CD4-positive, alpha-beta T cell treated with Interleukin-4 for 4 hours (primary cell): ENCODE measurements around the gene BRD2.
A peak's percentile ranks its signal among the peaks of the same experiment; 100 is the strongest.

ENCODE experiments used
- DNase-seq: peaks from one replicate; pipeline ENCODE4 v3.0.0-alpha.2; 2020

Gene BRD2

DNA sequence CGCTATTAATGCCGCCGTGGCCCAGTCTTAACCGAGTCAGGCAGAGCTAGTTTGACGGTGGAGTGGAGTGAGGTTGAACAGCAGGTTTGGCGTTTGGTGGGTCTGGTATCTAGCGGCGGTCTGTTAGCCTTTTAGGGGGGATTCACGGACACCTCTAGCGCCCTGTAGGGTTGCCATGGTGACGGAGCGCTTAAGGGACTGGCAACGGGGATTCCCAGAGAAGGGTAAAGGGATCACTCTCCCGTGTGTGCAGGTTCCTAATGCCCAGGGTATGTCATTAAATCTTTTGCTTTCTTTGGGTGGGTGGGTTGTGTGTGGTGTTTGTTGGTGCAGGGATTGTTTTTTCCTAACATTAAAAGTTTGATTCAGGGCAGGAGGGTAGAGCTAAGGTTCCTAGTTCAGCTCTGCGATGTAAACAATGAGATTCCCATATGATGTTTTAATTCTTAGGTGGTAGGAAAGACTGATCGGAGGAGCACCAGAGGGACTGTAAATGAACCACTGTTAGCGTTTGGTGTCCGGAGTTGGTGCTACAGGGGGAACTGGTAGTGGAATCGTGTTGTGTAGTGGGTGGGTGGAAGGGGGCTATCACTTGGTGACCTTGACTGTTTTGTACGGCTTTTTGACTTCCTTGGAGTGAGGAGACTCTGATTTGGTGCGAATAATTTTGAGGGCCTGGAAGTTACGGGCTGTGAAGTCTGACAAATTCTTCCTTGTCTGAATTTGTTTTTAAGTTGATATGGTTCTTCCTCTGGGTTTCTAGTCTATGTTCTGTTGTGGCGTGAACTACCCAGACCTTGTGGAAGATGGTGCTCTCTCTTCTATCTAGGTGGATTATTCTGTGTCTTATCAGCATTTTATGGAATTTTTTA lies 5.0 kb downstream of the BRD2 start:
- peak; percentile 72 for DNase-seq

DNA sequence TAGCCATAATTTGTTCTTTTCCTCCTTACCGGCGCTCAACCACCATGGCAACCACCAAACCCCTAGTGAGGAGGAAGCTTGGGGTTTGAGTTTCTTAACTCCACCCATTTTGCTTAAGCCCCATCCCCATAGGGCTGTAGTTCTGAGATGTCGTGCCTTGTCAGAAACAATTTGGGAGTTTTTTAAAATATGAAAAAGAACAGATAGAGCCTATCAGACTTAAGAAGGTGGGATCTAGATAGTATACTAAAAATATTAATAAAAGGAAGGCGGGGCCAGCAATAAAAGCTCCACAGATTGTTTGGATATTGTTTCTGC lies 5.6 kb downstream of the BRD2 start:
- peak; percentile 61 for DNase-seq

DNA sequence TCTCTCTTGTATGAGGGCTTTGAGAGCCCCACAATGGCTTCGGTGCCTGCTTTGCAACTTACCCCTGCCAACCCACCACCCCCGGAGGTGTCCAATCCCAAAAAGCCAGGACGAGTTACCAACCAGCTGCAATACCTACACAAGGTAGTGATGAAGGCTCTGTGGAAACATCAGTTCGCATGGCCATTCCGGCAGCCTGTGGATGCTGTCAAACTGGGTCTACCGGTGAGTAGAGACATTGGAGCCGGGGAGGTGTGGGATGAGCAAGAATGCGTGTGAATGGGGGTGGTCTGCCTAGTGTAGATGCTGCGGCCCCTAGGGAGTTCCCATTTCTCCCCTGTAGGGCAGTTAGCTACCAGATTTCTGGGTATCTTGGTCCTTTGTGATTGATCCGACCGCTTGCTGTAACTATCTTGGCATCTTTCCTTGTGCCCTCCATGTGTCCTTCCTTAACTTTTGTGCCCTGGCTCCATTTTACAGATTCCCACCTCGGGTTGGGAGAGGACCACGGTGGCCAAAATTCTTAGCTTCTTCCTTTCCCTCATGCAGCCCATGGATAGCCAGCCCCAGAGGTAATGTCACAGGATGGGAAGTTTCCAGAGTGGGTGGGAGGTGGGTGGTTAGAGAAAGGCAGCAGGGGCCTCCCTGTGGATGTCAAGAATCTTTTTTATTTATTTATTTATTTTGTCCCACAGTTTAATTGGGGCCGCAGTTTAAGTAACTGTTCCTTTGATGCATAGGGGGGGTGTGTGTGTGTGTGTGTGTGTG lies 6.3 kb downstream of the BRD2 start:
- DNase-seq: no peak

GRCh38 chr6:32975886-32976285 lies 7.5 kb downstream of the BRD2 start:
- no peak for DNase-seq

- no peak for DNase-seq
Observed at GRCh38 chr6:32976334-32977069, 8.1 kb downstream of the BRD2 start.

DNA sequence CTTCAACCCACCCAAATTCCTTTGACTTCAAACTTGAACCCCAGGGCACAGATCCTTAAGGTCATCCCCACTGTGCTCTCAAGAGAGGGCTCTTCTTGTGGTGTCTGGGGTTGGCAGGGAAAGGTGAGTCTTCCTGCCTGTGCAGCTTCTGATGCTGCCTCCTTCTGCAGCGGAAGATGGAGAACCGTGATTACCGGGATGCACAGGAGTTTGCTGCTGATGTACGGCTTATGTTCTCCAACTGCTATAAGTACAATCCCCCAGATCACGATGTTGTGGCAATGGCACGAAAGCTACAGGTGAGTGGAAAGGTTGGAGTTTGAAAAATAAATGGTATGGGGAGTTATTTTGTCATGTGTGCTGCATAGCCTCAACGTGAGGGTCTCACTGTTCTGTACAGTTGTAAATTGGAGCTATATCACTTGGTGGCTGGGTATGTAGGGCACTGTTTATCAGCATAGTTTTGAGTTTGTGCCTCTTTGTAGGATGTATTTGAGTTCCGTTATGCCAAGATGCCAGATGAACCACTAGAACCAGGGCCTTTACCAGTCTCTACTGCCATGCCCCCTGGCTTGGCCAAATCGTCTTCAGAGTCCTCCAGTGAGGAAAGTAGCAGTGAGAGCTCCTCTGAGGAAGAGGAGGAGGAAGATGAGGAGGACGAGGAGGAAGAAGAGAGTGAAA lies 9.0 kb downstream of the BRD2 start:
- DNase-seq: no peak

- DNase-seq: no peak
Observed at GRCh38 chr6:32977953-32978324, 9.5 kb downstream of the BRD2 start.

GRCh38 chr6:32979720-32980487 lies 11.5 kb downstream of the BRD2 start:
- no peak for DNase-seq

GRCh38 chr6:32980488-32981038 lies 12.2 kb downstream of the BRD2 start:
- DNase-seq: no peak

DNA sequence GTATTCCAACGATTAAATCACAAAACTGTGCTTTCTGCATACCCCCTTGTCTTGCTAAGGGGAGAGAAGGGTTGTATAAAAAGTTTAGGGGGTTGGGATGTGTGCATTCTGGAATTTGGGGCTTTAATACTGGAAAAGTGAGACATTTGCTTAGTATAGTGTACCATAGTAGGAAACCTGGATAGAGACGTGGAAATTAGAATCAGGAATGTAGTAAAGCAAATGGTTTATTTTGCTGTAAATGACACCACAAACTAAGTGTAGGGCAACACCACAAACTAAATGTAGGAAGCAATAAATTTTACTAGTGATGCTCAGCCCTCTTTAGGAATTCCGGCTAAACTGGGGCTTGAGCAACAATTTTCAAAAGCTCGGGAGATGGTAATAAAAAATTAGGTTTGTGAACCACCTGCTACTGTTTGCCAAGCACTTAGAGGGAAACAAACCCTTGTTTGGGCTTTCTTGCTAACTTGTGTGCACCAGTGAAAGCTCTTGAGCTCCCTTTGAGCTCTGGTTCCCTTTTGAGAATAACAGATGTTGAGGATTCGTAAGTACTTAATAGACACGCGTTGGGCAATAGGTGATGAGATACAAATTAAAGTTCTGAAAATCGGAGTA lies 13.8 kb downstream of the BRD2 start:
- no peak for DNase-seq

DNA sequence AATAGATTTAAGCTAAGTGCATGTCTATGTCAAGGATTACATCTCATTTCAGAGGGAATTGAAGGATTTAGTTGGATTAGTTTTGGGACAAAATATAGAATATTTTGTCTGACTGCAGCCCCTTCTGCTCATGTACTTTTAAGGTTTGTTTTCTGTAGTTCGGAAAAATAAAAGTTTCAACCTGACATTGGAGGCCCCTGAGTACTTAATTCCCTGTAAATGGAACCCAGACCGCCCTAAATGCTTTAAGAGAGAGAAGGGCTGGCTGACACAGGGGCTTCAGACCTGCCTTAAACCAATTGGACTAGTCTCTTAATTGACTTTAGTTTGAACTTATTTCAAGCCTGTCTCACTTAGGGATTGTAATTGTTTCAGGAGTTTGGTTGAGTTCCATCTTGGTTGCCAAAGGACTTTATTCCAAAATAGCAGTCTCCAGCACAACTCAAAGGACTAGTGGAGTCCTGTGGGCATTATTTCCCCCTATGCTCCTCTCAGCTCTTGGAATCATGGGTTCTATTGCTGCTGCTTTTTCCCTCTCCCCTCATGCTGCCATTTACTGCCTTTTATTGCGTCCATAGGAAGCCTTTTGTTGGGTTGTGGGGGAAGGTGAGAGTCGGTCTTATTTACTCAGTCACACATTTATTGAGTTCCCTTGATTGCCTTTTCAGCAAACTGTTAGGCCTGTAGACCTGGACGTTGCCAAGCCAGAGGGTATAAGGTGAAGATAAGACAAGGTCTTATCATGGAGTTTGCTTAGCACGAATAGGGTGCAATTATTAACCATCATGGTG lies 14.5 kb downstream of the BRD2 start:
- no peak for DNase-seq

- DNase-seq: no peak
Observed at GRCh38 chr6:32983493-32983848, 15.1 kb downstream of the BRD2 start.

GRCh38 chr6:32983964-32984621 lies 15.7 kb downstream of the BRD2 start:
- DNase-seq: no peak

DNA sequence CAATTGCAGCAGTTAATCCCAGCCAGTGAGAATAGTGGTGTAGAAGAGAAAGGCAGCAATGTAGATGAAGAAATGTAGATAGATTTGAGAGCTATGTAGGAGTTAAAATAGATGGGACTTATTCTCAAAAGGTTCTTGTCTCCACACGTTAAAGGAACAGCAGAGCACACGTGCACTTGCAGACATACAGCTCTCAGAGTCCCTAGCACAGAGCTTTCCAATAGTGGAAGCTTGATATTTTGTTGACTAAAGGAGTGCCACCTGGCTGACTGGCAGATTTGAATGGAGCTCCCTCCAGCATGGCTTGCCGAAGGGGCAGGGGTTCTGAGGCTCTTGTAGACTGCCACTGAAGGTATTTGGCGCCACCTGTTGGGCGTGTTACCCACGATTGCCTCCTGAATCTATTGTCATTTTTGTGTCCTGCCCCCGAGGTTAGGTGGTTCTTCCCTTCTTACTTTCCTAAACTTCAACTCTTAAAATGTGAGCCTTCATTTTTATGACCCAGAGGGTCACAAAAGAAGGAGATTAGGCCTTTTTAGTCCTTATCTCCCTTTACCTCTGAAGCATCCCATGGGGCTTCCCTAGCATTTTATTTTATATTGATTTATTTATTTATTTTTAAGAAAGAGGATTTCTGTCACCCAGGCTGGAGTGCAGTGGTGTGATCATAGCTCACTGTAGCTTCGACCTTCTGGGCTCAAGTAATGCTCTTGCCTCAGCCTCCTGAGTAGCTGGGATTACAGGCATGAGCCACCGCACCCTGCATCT lies 16.4 kb downstream of the BRD2 start:
- DNase-seq: peak; percentile 87

GRCh38 chr6:32989368-32989767 lies 21.0 kb downstream of the BRD2 start:
- DNase-seq: no peak

DNA sequence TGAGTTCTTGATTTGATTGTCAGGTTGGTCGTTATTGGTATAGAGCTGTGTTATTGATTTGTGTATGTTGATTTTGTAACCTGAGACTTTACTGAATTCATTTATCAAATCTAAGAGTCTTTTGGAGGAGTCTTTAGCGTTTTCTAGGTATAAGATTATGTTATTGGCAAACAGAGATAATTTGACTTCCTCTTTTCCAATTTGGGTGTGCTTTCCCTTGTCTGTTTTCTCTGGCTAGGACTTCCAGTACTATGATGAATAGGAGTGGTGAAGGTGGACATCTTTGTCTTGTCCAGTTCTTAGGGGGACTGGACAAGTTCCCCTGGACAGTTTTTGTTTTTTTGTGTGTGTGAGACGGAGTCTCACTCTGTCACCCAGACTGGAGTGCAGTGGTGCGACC lies 23.6 kb downstream of the BRD2 start:
- no peak for DNase-seq

DNA sequence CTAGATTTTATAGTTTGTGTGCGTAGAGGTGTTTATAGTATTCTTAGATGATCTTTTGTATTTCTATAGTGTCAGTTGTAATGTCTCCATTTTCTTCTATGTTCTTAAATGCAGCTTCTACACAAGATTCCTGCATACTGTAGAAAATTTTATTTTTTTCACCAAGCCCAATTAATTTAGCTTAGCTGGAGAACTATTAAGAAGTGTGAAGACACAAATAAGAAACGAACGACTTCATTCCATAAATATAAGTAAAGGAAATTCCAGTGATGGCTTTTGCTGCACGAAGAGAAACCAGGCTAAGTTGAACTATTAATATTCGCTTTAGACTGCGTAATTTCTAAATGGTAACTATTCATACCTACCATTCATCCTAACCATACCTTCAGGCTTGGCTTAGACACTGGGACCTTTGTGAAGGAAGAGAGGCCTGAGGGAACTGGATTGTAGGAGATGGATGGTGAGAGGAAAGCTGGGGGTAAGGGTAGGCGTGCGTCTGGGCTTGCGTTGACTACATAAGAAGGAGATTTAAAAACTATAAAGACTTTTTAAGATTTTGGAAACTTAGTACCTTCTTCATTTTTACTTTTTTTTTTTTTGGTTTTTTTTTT lies 25.1 kb downstream of the BRD2 start:
- no peak for DNase-seq

DNA sequence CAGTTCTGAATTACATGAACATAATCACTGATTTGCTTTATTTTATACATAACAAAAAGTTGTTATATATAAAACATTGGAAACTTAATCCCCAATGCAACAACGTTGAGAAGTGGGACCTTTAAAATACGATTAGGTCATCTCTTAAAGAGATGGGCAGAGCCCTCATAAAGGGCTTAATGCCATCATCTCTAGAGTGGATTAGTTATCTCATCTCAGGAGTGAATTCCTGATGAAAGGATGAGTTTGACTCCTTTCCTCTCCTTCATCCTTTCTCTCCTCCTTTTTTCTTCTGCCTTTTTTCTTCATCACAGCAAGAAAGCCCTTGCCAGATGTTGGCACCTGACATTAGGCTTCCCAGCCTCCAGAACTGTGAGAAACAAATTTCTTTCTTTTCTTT lies 27.1 kb downstream of the BRD2 start:
- DNase-seq: no peak

GRCh38 chr6:33000055-33000454 lies 31.7 kb downstream of the BRD2 start:
- DNase-seq: peak; percentile 27
